ENCODE results near the gene ROBO1.

The ROBO1 gene

DNA sequence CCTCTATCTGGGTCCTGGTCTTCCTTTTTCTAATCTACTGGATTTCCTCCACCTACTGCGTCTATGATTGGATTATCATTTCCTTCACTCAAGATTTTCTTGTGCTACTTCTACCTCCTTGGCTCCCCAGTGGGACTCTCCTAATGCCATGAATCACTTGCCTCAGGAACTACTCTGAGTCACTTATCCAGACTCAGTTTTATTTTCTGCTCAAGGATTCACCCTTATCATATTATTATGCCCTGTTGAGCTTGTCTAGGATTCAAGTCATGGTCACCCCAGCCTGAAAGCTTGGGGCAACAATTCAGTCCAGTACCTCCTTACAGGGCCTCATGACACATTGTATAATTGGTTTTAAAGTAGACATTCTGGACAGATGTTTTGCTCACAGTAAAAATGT, 968.1 kb downstream of the ROBO1 start:
- Histone ChIP-seq H3K79me2 (ENCODE audit: low read length) (no peaks in the 10 kb centered on the region), H3K9me3 (replicated peaks; ENCODE audit: insufficient read depth, low read length) (no peaks in the 10 kb centered on the region), H3F3A (ENCODE audit: insufficient read depth, low read length) (no peaks in the 10 kb centered on the region), H4K20me1 (ENCODE audit: insufficient read depth, low read length) (no peaks in the 10 kb centered on the region), H3K9ac (ENCODE audit: low read length) (no peak overlapping the region), H3K27me3 (replicated peaks; ENCODE audit: insufficient read depth, low read length) (no peaks in the 10 kb centered on the region), H3K4me3 (ENCODE audit: low read length) (no peak overlapping the region), H3K36me3 (replicated peaks; ENCODE audit: insufficient read depth, low read length) (no peaks in the 10 kb centered on the region), H2AFZ (ENCODE audit: low read length) (no peak overlapping the region), H3K9me2 (replicated peaks; ENCODE audit: insufficient read depth, low read length) (no peaks in the 10 kb centered on the region), H3K4me2 (ENCODE audit: low read depth, low read length) (no peak overlapping the region), H3K4me1 (ENCODE audit: low read length) (no peaks in the 10 kb centered on the region), H3K27ac (ENCODE audit: low read length) (no peak overlapping the region)
- TF ChIP-seq, protein P1, sequence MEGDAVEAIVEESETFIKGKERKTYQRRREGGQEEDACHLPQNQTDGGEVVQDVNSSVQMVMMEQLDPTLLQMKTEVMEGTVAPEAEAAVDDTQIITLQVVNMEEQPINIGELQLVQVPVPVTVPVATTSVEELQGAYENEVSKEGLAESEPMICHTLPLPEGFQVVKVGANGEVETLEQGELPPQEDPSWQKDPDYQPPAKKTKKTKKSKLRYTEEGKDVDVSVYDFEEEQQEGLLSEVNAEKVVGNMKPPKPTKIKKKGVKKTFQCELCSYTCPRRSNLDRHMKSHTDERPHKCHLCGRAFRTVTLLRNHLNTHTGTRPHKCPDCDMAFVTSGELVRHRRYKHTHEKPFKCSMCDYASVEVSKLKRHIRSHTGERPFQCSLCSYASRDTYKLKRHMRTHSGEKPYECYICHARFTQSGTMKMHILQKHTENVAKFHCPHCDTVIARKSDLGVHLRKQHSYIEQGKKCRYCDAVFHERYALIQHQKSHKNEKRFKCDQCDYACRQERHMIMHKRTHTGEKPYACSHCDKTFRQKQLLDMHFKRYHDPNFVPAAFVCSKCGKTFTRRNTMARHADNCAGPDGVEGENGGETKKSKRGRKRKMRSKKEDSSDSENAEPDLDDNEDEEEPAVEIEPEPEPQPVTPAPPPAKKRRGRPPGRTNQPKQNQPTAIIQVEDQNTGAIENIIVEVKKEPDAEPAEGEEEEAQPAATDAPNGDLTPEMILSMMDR (IDR thresholded peaks at IDR 0.05; ENCODE audit: low read length): no peak
- TF ChIP-seq EZH2 (optimal IDR thresholded peaks at IDR 0.05; ENCODE audit: low read depth, low read length) (no peak), EZH2phosphoT487 (IDR thresholded peaks at IDR 0.05; ENCODE audit: low read length) (no peak)
- DNase-seq: no peak

DNA sequence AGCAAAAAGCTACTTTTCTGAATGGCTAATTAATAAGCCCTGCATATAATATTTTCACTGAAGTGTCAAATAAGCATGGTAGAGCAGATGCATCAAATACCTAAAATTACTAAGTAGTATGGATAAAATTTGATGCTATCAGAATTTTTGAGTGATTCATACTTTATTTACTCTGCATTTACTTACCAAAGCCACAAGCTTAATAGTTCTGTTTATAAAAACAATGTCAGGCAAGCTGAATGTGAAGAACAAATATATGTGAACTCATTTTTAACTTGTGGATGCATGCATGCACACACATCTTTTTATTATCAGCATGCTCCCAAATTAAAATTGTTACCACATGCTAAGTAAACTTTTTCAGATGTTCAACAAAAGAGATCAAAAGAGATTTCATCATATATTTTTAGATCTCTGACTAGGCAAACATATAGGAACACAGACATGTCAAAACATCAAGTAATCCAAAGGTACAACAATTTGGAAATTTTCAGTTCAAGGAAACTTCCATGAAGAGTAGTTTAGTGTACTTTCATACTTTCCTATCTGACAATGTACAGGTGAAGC, 969.4 kb downstream of the ROBO1 start:
- Histone ChIP-seq H3F3A (ENCODE audit: insufficient read depth, low read length) (no peaks in the 10 kb centered on the region), H3K27ac (ENCODE audit: low read length) (no peak overlapping the region), H3K4me2 (ENCODE audit: low read depth, low read length) (no peak overlapping the region), H3K4me3 (ENCODE audit: low read length) (no peak overlapping the region), H3K9me3 (replicated peaks; ENCODE audit: insufficient read depth, low read length) (no peaks in the 10 kb centered on the region), H2AFZ (ENCODE audit: low read length) (no peak overlapping the region), H4K20me1 (ENCODE audit: insufficient read depth, low read length) (no peaks in the 10 kb centered on the region), H3K79me2 (ENCODE audit: low read length) (no peaks in the 10 kb centered on the region), H3K27me3 (replicated peaks; ENCODE audit: insufficient read depth, low read length) (no peaks in the 10 kb centered on the region), H3K9me2 (replicated peaks; ENCODE audit: insufficient read depth, low read length) (no peaks in the 10 kb centered on the region), H3K9ac (ENCODE audit: low read length) (no peak overlapping the region), H3K4me1 (ENCODE audit: low read length) (no peaks in the 10 kb centered on the region), H3K36me3 (replicated peaks; ENCODE audit: insufficient read depth, low read length) (no peaks in the 10 kb centered on the region)
- no peak for DNase-seq
- TF ChIP-seq, protein P1 (IDR thresholded peaks at IDR 0.05; ENCODE audit: low read length): no peak
- TF ChIP-seq EZH2phosphoT487 (IDR thresholded peaks at IDR 0.05; ENCODE audit: low read length) (no peak), EZH2 (optimal IDR thresholded peaks at IDR 0.05; ENCODE audit: low read depth, low read length) (no peak)

DNA sequence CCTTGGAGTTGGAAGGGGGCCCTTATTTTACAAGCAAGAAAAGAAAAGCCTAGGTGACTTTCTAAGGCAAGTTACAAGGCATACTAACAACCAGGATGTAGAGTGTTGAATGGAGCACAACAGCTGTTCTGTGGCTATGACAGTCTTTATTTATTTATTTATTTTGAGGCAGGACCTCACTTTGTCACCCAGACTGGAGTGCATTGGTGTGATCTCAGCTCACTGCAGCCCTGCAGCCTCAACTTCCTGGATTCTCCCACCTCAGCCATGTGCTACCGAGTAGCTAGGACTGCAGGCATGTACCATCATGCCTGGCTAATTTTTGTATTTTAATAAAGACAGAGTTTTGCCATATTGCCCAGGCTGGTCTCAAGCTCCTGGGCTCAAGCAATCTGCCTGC, 973.4 kb downstream of the ROBO1 start:
- Histone ChIP-seq H3K79me2 (ENCODE audit: low read length) (no peaks in the 10 kb centered on the region), H3K36me3 (replicated peaks; ENCODE audit: insufficient read depth, low read length) (no peaks in the 10 kb centered on the region), H2AFZ (ENCODE audit: low read length) (no peak overlapping the region), H3K9me2 (replicated peaks; ENCODE audit: insufficient read depth, low read length) (no peaks in the 10 kb centered on the region), H3K27ac (ENCODE audit: low read length) (no peak overlapping the region), H3F3A (ENCODE audit: insufficient read depth, low read length) (no peaks in the 10 kb centered on the region), H3K4me1 (ENCODE audit: low read length) (no peaks in the 10 kb centered on the region), H3K4me3 (ENCODE audit: low read length) (no peak overlapping the region), H3K9ac (ENCODE audit: low read length) (no peak overlapping the region), H4K20me1 (ENCODE audit: insufficient read depth, low read length) (no peaks in the 10 kb centered on the region), H3K9me3 (replicated peaks; ENCODE audit: insufficient read depth, low read length) (no peaks in the 10 kb centered on the region), H3K4me2 (ENCODE audit: low read depth, low read length) (no peak overlapping the region), H3K27me3 (replicated peaks; ENCODE audit: insufficient read depth, low read length) (no peaks in the 10 kb centered on the region)
- TF ChIP-seq, protein P1 (IDR thresholded peaks at IDR 0.05; ENCODE audit: low read length): no peak
- TF ChIP-seq EZH2phosphoT487 (IDR thresholded peaks at IDR 0.05; ENCODE audit: low read length) (no peak), EZH2 (optimal IDR thresholded peaks at IDR 0.05; ENCODE audit: low read depth, low read length) (no peak)
- DNase-seq: no peak

Measured in MM.1S (cell line).